RPMI7951 (cell line): ENCODE data around the gene RAB9B. TPM values are rescaled to one million over a fixed set of nuclear protein-coding genes. Genes with fewer than 3 reads are reported as not detected.
"Not testable (repeated sequence)": the region's sequence is repeated elsewhere in the genome, so short reads cannot be mapped to it uniquely, and the experiment has no call there.

Experiments
- DNase-seq: peaks from one replicate; pipeline ENCODE4 v3.0.0-alpha.2; 2012; ENCODE audit warnings: low read depth
- total RNA-seq: library from RNA; depleted of rRNA; stranded (reverse); fragments of >200 nt; shearing (Covaris generic); gene quantifications from 2 replicates; pipeline ENCODE4 v1.2.3, GENCODE V29; 2014; rRNA removed

RAB9B gene
- total RNA-seq: under 0.01 TPM in 1 of 2 replicates, not detected in the other

- DNase-seq: peak; percentile 3
These were observed at the start of gene RAB9B for GRCh38 chrX:103831803-103832544. RAB9B (minus strand) TSS chrX:103832257; CDS start chrX:103825784, 6,473 bp downstream.

GRCh38 chrX:103879339-103879738 lies 47.3 kb upstream of the RAB9B start:
- DNase-seq: peak; percentile 20

- peak; percentile 61 for DNase-seq
These were observed 46.5 kb upstream of the RAB9B start for GRCh38 chrX:103878466-103879122.

GRCh38 chrX:103877571-103877970 lies 45.5 kb upstream of the RAB9B start:
- no peak for DNase-seq

- DNase-seq: no peak
These were observed 33.0 kb upstream of the RAB9B start for GRCh38 chrX:103864886-103865534.

- no peak for DNase-seq
These were observed 32.1 kb upstream of the RAB9B start for GRCh38 chrX:103864149-103864548.

GRCh38 chrX:103861200-103861599 lies 29.1 kb upstream of the RAB9B start:
- DNase-seq: no peak

GRCh38 chrX:103849558-103849957 lies 17.5 kb upstream of the RAB9B start:
- no peak for DNase-seq

GRCh38 chrX:103847174-103847870 lies 15.3 kb upstream of the RAB9B start:
- no peak for DNase-seq

- no peak for DNase-seq
These were observed 14.3 kb upstream of the RAB9B start for GRCh38 chrX:103846386-103846785.

GRCh38 chrX:103845165-103845653 lies 13.2 kb upstream of the RAB9B start:
- DNase-seq: peak; percentile 41

GRCh38 chrX:103839404-103839803 lies 7.3 kb upstream of the RAB9B start:
- DNase-seq: no peak

GRCh38 chrX:103831342-103831802 lies 685 bp downstream of the RAB9B start:
- no peak for DNase-seq

- DNase-seq: no peak
These were observed 1.2 kb downstream of the RAB9B start for GRCh38 chrX:103830848-103831247.

GRCh38 chrX:103828529-103828928 lies 3.5 kb downstream of the RAB9B start:
- DNase-seq: no peak

- DNase-seq: no peak
These were observed 6.2 kb downstream of the RAB9B start for GRCh38 chrX:103825881-103826280.

GRCh38 chrX:103823591-103823990 lies 8.5 kb downstream of the RAB9B start:
- DNase-seq: no peak

- DNase-seq: not testable (repeated sequence)
These were observed 11.3 kb downstream of the RAB9B start for GRCh38 chrX:103820802-103821201.

GRCh38 chrX:103818842-103819619 lies 13.0 kb downstream of the RAB9B start:
- no peak for DNase-seq

GRCh38 chrX:103817502-103817901 lies 14.6 kb downstream of the RAB9B start:
- DNase-seq: peak; percentile 19

- DNase-seq: not testable (repeated sequence)
These were observed 15.0 kb downstream of the RAB9B start for GRCh38 chrX:103817101-103817500.
